Activated B cell treated with CpG ODN at 0.5 μM for 24 hours (primary cell): ENCODE measurements around the gene TMEM161B. TPM values are rescaled to one million over a fixed set of nuclear protein-coding genes. Genes with fewer than 3 reads are reported as not detected.
"Not testable (repeated sequence)": the region's sequence is repeated elsewhere in the genome, so short reads cannot be mapped to it uniquely, and the experiment has no call there.

Experiments used
- ATAC-seq: fragments of 200-7000 bp; cut with Tn5 transposase; one replicate; pipeline ENCODE4 v1.10.0; 2021; ENCODE audit warnings: low read depth, mild to moderate bottlenecking, moderate library complexity
- CTCF ChIA-PET: fragments of 350-600 bp; sonication (Branson Sonifier 250); formaldehyde crosslinking; loops from one replicate; lab custom pipeline; 2021; ENCODE audit warnings: antibody characterized with exemption; lab: Charles Lee
- POLR2A ChIA-PET: fragments of 350-600 bp; sonication (Branson Sonifier 250); formaldehyde crosslinking; loops from one replicate; lab custom pipeline; 2021; ENCODE audit warnings: antibody characterized with exemption; lab: Charles Lee
- DNase-seq: peaks from one replicate; pipeline ENCODE4 v3.0.0; 2022
- H3K27ac Mint-ChIP-seq: one replicate; pipeline ENCODE4 v1.8.0; 2020; ENCODE audit warnings: mixed read lengths
- H3K27me3 Mint-ChIP-seq: one replicate; pipeline ENCODE4 v1.8.0; 2021; ENCODE audit warnings: mixed read lengths
- H3K36me3 Mint-ChIP-seq: one replicate; pipeline ENCODE4 v1.8.0; 2021; ENCODE audit warnings: low read depth, mixed read lengths
- H3K4me1 Mint-ChIP-seq: one replicate; pipeline ENCODE4 v1.8.0; 2021; ENCODE audit warnings: mixed read lengths
- H3K4me3 Mint-ChIP-seq: one replicate; pipeline ENCODE4 v1.8.0; 2020; ENCODE audit warnings: mild to moderate bottlenecking, mixed read lengths
- H3K9me3 Mint-ChIP-seq: one replicate; pipeline ENCODE4 v1.8.0; 2020; ENCODE audit warnings: mixed read lengths
- CTCF ChIP-seq: fragments of 200-600 bp; IDR thresholded peaks from one replicate; pipeline ENCODE4 v1.8.0; 2022; ENCODE audit warnings: antibody characterized with exemption, mild to moderate bottlenecking
- intact Hi-C: fragments of 100-400 bp; cut with micrococcal nuclease; formaldehyde crosslinking; loops from one replicate; pipeline ENCODE4 v1.15.1; 2024
- total RNA-seq: library from RNA; stranded (reverse); gene quantifications from 2 replicates; pipeline ENCODE4 v1.2.3, GENCODE V29; 2022

TMEM161B gene
- total RNA-seq, 1 donor from 2014 or later: 31.1 TPM

- H3K4me3 Mint-ChIP-seq: no peak overlapping the region
- ATAC-seq (no peak), DNase-seq (no peak)
- H3K4me1 Mint-ChIP-seq: peaks cover 37% of the 10 kb centered on the region
- H3K9me3 Mint-ChIP-seq: no peaks in the 10 kb centered on the region
- peaks cover 6% of the 10 kb centered on the region for H3K36me3 Mint-ChIP-seq
- H3K27ac Mint-ChIP-seq: no peak overlapping the region
- no peak for TF ChIP-seq CTCF
- no peaks in the 10 kb centered on the region for H3K27me3 Mint-ChIP-seq
- CTCF ChIA-PET: no interaction called here
- POLR2A ChIA-PET: no interaction called here
- intact Hi-C loops: no loop called here
These were observed 22.8 kb downstream of the TMEM161B start for GRCh38 chr5:88245893-88246244.

- POLR2A ChIA-PET: no interaction called here
- Mint-ChIP-seq H3K4me1 (peaks cover 33% of the 10 kb centered on the region), H3K27ac (no peak overlapping the region), H3K4me3 (no peak overlapping the region), H3K27me3 (no peaks in the 10 kb centered on the region), H3K36me3 (peaks cover 5% of the 10 kb centered on the region), H3K9me3 (no peaks in the 10 kb centered on the region)
- ATAC-seq (no peak), DNase-seq (no peak)
- CTCF ChIA-PET: no interaction called here
- intact Hi-C loops: no loop called here
- TF ChIP-seq CTCF: no peak
These were observed 23.3 kb downstream of the TMEM161B start for GRCh38 chr5:88245241-88245892.

- ChIA-PET POLR2A (no interaction called here), CTCF (no interaction called here)
- no peak for ATAC-seq
- TF ChIP-seq CTCF: no peak
- H3K4me1 Mint-ChIP-seq: peaks cover 26% of the 10 kb centered on the region
- no peak for DNase-seq
- H3K27me3 Mint-ChIP-seq: no peaks in the 10 kb centered on the region
- no peak overlapping the region for H3K27ac Mint-ChIP-seq
- H3K4me3 Mint-ChIP-seq: no peak overlapping the region
- H3K36me3 Mint-ChIP-seq: peaks cover 8% of the 10 kb centered on the region
- intact Hi-C loops: no loop called here
- no peaks in the 10 kb centered on the region for H3K9me3 Mint-ChIP-seq
These were observed 24.0 kb downstream of the TMEM161B start for GRCh38 chr5:88244686-88245085.

GRCh38 chr5:88243493-88243892, 25.2 kb downstream of the TMEM161B start:
- H3K9me3 Mint-ChIP-seq, CTCF ChIA-PET, H3K36me3 Mint-ChIP-seq, H3K4me3 Mint-ChIP-seq, H3K27ac Mint-ChIP-seq, DNase-seq, intact Hi-C loops, POLR2A ChIA-PET, H3K27me3 Mint-ChIP-seq, ATAC-seq: not testable (repeated sequence)
- peaks cover 25% of the 10 kb centered on the region for H3K4me1 Mint-ChIP-seq

- CTCF ChIA-PET: no interaction called here
- ATAC-seq (no peak), DNase-seq (no peak)
- no peak overlapping the region for H3K27ac Mint-ChIP-seq
- TF ChIP-seq CTCF: no peak
- intact Hi-C loops: loop anchor here (1.0 kb wide), 1 partner anchor 11 kb away; no protein-coding TSS in a partner anchor
- H3K4me1 Mint-ChIP-seq: peaks cover 13% of the 10 kb centered on the region
- no peaks in the 10 kb centered on the region for H3K9me3 Mint-ChIP-seq
- H3K4me3 Mint-ChIP-seq: no peak overlapping the region
- POLR2A ChIA-PET: no interaction called here
- peaks cover 35% of the 10 kb centered on the region for H3K36me3 Mint-ChIP-seq
- H3K27me3 Mint-ChIP-seq: no peaks in the 10 kb centered on the region
These were observed 29.9 kb downstream of the TMEM161B start for GRCh38 chr5:88238732-88239131.
